Ishikawa (cell line): ENCODE measurements around the gene ALDH6A1.

Experiments used
- CEBPB ChIP-seq: IDR thresholded peaks from 2 replicates; pipeline ENCODE4 v1.6.1; 2012
- CREB1 ChIP-seq: IDR thresholded peaks from 2 replicates; pipeline ENCODE4 v1.6.1; 2012; ENCODE audit warnings: low read depth
- EGR1 ChIP-seq: IDR thresholded peaks from 2 replicates; pipeline ENCODE4 v1.6.1; 2012
- EP300 ChIP-seq: IDR thresholded peaks from 2 replicates; pipeline ENCODE4 v1.6.1; 2012; ENCODE audit warnings: borderline replicate concordance
- FOXM1 ChIP-seq: IDR thresholded peaks from 2 replicates; pipeline ENCODE4 v1.6.1; 2012; ENCODE audit warnings: low read depth, borderline replicate concordance
- NFIC ChIP-seq: IDR thresholded peaks from 2 replicates; pipeline ENCODE4 v1.6.1; 2012
- RAD21 ChIP-seq: IDR thresholded peaks from 2 replicates; pipeline ENCODE4 v1.6.1; 2012; ENCODE audit warnings: low read depth
- TAF1 ChIP-seq: IDR thresholded peaks from 2 replicates; pipeline ENCODE4 v1.6.1; 2012; ENCODE audit warnings: low read depth, mild to moderate bottlenecking
- TCF12 ChIP-seq: IDR thresholded peaks from 2 replicates; pipeline ENCODE4 v1.6.1; 2012; ENCODE audit warnings: low read depth
- TEAD4 ChIP-seq: IDR thresholded peaks from 2 replicates; pipeline ENCODE4 v1.6.1; 2012
- YY1 ChIP-seq: IDR thresholded peaks from 2 replicates; pipeline ENCODE4 v1.6.1; 2012; ENCODE audit warnings: low read depth
- ZBTB7A ChIP-seq: IDR thresholded peaks from 2 replicates; pipeline ENCODE4 v1.6.1; 2012; ENCODE audit warnings: low read depth
- TF ChIP-seq, protein P1 (sequence below): IDR thresholded peaks from 2 replicates; pipeline ENCODE4 v1.6.1; 2012; ENCODE audit warnings: low read depth, mild to moderate bottlenecking
- TF ChIP-seq, protein P2 (sequence below): IDR thresholded peaks from 2 replicates; pipeline ENCODE4 v1.6.1; 2012
- TF ChIP-seq, protein P3 (sequence below): IDR thresholded peaks from 2 replicates; pipeline ENCODE4 v1.6.1; 2012

ALDH6A1 gene

DNA sequence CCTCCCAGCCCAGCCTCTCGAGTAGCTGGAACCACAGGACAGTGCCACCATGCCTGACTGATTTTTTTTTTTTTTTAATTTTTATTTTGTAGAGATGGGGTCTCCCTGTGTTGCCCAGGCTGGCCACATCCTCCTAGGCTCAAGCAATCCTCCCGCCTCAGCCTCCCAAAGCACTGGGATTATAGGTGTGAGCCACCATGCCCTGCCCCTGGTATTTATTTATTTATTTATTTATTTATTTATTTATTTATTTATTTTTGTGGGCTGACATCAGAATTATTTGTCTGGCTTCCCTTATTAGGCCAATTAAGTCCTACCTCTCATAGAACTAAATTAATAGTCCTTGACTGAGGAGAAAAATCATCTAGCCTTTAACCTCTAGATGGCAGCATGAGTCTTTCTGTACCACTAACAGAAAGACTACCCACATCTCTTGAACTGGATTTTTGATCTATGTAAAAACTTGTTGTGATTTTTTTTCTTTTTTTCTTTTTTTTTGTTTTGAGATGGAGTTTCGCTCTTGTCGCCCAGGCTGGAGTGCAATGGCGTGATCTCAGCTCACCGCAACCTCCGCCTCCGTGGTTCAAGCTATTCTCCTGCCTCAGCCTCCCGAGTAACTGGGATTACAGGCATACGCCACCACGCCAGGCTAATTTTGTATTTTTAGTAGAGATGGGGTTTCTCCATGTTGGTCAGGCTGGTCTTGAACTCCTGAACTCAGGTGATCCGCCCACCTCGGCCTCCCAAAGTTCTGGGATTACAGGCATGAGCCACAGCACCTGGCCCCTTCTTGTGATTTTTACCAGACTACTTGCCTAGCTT, 27.4 kb upstream of the ALDH6A1 start:
- TF ChIP-seq RAD21 = peak; percentile 71

DNA sequence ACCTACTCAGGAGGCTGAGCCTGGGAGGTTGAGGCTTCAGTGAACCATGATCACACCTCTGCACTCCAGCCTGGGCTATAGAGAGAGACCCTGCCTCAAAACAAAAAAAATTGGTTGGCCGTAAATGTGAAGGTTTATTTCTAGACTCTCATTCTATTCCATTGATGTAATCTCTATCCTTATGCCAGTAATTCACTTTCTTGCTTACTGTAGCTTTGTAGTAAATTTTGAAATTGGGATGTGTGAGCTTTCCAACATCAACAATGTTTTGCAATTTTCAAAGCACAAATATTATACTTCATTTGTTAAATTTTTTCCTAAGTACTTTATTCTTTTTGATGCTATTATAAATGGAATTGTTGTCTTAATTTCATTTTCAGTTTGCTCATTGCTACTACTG, 25.1 kb upstream of the ALDH6A1 start:
- TF ChIP-seq, protein P1, sequence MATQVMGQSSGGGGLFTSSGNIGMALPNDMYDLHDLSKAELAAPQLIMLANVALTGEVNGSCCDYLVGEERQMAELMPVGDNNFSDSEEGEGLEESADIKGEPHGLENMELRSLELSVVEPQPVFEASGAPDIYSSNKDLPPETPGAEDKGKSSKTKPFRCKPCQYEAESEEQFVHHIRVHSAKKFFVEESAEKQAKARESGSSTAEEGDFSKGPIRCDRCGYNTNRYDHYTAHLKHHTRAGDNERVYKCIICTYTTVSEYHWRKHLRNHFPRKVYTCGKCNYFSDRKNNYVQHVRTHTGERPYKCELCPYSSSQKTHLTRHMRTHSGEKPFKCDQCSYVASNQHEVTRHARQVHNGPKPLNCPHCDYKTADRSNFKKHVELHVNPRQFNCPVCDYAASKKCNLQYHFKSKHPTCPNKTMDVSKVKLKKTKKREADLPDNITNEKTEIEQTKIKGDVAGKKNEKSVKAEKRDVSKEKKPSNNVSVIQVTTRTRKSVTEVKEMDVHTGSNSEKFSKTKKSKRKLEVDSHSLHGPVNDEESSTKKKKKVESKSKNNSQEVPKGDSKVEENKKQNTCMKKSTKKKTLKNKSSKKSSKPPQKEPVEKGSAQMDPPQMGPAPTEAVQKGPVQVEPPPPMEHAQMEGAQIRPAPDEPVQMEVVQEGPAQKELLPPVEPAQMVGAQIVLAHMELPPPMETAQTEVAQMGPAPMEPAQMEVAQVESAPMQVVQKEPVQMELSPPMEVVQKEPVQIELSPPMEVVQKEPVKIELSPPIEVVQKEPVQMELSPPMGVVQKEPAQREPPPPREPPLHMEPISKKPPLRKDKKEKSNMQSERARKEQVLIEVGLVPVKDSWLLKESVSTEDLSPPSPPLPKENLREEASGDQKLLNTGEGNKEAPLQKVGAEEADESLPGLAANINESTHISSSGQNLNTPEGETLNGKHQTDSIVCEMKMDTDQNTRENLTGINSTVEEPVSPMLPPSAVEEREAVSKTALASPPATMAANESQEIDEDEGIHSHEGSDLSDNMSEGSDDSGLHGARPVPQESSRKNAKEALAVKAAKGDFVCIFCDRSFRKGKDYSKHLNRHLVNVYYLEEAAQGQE = no peak
- TF ChIP-seq EP300 (no peak), YY1 (no peak), TCF12 (no peak), TAF1 (no peak)

DNA sequence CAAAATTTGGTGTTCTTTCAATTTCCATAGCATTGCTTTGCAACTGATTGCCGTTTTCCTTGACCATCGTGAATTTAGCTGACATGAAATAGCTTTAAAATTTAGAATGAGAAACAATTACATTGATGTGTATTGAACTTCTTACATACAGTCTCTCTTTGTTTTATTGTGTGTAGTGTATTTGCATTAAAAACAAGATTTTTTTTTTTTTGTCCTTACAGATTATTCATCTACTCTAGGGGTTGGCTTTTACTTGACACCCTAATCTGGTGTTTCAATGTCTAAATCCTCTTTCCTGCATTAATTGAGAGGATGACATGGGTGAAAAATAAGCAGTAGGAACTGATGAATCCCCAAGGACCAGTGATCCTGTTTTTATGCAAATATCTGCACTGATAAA, 21.1 kb upstream of the ALDH6A1 start:
- TF ChIP-seq CREB1 = no peak
- TF ChIP-seq TEAD4 = no peak

DNA sequence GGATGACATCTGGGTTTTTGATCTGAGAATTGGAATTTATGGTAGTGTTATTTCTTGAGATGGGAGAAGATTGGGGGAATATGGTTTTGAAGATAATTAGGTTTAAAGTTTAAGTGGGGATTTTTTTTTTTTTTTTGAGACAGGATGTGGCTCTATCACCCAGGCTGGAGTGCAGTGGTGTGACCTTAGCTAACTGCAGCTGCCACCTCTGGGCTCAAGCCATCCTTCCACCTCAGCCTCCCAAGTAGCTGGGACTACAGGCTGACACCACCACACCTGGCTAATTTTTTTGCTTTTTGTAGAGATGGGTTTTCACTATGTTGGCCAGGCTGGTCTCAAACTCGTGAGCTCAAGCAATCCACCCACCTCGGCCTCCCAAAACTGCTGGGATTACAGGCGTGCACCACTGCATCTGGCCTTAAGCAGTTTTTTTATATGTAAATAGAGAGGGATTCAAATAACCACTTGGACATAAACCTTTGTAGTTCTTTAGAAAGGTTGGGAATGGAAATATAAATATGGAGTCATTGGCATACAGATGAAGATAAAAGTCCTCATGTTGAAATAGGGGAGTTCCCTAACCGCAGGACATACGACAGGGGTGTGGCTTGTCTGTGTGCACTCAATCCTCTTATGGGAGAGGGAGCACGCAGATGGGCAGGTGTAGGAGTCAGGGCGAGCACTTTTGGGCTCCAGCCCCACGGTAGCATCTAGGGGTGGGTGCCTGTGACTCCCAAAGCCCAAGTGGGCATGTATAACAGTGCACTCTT, 5.2 kb upstream of the ALDH6A1 start:
- TF ChIP-seq TEAD4 = no peak
- TF ChIP-seq, protein P2, sequence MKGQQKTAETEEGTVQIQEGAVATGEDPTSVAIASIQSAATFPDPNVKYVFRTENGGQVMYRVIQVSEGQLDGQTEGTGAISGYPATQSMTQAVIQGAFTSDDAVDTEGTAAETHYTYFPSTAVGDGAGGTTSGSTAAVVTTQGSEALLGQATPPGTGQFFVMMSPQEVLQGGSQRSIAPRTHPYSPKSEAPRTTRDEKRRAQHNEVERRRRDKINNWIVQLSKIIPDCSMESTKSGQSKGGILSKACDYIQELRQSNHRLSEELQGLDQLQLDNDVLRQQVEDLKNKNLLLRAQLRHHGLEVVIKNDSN = no peak
- no peak for TF ChIP-seq CEBPB
- no peak for TF ChIP-seq FOXM1
- no peak for TF ChIP-seq TCF12
- TF ChIP-seq, protein P3, sequence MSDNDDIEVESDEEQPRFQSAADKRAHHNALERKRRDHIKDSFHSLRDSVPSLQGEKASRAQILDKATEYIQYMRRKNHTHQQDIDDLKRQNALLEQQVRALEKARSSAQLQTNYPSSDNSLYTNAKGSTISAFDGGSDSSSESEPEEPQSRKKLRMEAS = no peak
- TF ChIP-seq YY1 = no peak
- no peak for TF ChIP-seq RAD21
- TF ChIP-seq NFIC = no peak
- no peak for TF ChIP-seq EGR1
- TF ChIP-seq ZBTB7A = no peak
- no peak for TF ChIP-seq EP300
- TF ChIP-seq TAF1 = no peak
- no peak for TF ChIP-seq CREB1
- TF ChIP-seq, protein P1 = no peak

DNA sequence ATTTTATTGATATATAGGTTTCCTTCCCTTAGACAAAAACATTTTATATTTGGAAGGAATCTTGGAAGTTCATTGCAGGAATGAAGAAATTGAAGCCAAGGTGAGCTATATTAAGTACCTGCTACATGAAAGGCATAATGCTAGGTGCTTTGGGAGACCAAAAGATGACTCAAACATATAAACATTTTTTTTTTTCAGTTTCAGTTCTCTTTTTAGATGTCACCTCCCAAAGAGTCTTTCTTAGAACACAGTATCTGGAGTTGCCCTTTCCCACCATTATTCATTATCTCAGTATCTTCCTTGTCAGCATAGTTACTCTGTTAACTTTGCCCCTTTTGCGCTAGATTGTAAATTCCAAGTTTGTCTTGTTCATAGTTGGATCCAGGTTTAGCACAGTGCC, 1.6 kb upstream of the ALDH6A1 start:
- no peak for TF ChIP-seq TCF12
- no peak for TF ChIP-seq EGR1
- TF ChIP-seq YY1 = no peak
- TF ChIP-seq, protein P3 = no peak
- no peak for TF ChIP-seq ZBTB7A
- TF ChIP-seq RAD21 = no peak
- TF ChIP-seq, protein P1 = no peak
- TF ChIP-seq FOXM1 = no peak
- no peak for TF ChIP-seq CEBPB
- no peak for TF ChIP-seq NFIC
- no peak for TF ChIP-seq TAF1
- TF ChIP-seq EP300 = no peak
- TF ChIP-seq, protein P2 = no peak
- TF ChIP-seq CREB1 = no peak
- TF ChIP-seq TEAD4 = no peak
